ENCODE measurements around the gene CELF1.

Gene CELF1

GRCh38 chr11:47417712-47418111 is 135.2 kb downstream of the CELF1 start:
- DNase-seq (ENCODE audit: low read depth, low spot score), result no peak

DNA sequence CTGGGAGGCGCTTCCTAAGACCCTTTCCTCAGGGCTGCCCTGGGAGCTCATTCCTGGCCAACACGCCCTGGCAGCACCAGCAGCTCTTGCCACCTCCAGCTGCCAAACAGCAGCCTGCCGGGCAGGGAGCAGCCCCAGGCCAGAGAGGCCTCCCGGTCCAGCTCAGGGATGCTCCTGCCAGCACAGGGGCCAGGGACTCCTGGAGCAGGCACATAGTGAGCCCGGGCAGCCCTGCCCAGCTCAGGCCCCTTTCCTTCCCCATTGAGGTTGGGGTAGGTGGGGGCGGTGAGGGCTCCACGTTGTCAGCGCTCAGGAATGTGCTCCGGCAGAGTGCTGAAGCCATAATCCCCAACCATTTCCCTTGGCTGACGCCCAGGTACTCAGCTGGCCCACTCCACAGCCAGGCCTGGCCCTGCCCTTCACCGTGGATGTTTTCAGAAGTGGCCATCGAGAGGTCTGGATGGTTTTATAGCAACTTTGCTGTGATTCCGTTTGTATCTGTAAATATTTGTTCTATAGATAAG is 136.9 kb downstream of the CELF1 start:
- DNase-seq (ENCODE audit: low read depth, low spot score), result no peak
